Measurements from ENCODE around the gene NECAB2. TPM values are rescaled to one million over a fixed set of nuclear protein-coding genes. Genes with fewer than 3 reads are reported as not detected.

The NECAB2 gene
- total RNA-seq, 2 experiments from 2014 or later, result not detected

- no peaks in the 10 kb centered on the region for H3K4me1 ChIP-seq (ENCODE audit: insufficient read depth, low read length)
- ChIA-PET POLR2A (no interaction called here), CTCF (no interaction called here)
- Mint-ChIP-seq H3K27me3 (no peaks in the 10 kb centered on the region), H3K4me1 (ENCODE audit: low read depth) (no peaks in the 10 kb centered on the region), H3K36me3 (ENCODE audit: low read depth) (peaks cover 3% of the 10 kb centered on the region), H3K27ac (no peak overlapping the region), H3K4me3 (no peak overlapping the region), H3K9me3 (no peaks in the 10 kb centered on the region)
- intact Hi-C loops (cut with DNase I, micrococcal nuclease), result no loop called here
- H3K9me3 ChIP-seq (ENCODE audit: control insufficient read depth in 1 of 2, insufficient read depth in 1 of 2, low read length in 2 of 2), result no peaks in the 10 kb centered on the region
- no peak overlapping the region for H3K27ac ChIP-seq (ENCODE audit: low read depth in 1 of 2, low read length in 2 of 2)
- no peaks in the 10 kb centered on the region for H3K27me3 ChIP-seq (ENCODE audit: control insufficient read depth in 1 of 2, insufficient read depth in 2 of 2, low read length in 2 of 2)
- H3K36me3 ChIP-seq (ENCODE audit: insufficient read depth, low read length), result no peaks in the 10 kb centered on the region
- TF ChIP-seq CTCF (IDR thresholded peaks at IDR 0.05), result no peak
- DNase-seq (no peak), ATAC-seq (ENCODE audit: poor library complexity) (no peak)
- no peak overlapping the region for H3K4me3 ChIP-seq (ENCODE audit: low read length)
Measured at GRCh38 chr16:83932955-83933673, 34.9 kb upstream of the NECAB2 start.

DNA sequence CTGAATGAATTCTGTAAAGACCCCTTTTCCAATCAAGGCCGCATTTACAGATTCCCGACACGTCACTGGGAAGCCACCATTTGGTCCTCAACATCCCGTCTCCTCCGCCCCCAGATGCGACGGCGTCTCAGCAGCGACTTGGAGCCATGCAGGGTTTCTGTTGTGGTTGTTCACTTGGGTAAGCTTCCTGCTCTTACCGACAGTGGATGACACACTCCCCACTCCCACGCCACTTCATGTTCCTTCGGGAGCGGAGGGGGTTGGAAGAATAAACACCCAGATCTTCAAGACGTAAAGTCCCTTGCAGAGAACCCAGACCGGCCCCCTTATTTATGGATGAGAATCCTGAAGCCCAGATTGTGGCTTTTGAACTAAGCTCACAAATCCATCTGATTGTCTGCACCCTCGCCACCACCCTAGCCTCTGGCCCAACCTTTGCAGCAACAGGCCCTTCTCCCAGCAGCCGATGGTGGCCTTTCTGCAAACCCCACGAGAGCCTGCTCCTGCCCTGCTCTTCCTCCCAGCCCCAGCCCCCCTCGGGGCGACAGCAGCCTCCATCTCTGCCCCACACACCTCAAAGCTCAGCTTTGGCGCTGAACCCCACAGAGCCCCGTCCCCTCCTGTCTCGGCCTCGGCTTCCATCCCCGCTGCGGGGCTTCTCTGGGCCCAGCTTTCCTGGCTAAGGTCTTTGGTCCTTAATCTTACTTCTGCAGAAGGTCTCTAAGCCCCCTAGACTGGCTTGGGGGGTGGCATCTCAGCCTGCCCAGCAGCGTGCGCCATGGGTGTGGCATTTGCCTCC is 34.0 kb upstream of the NECAB2 start:
- H3K27ac ChIP-seq (ENCODE audit: low read depth in 1 of 2, low read length in 2 of 2), result no peak overlapping the region
- no peak overlapping the region for H3K27ac Mint-ChIP-seq
- ATAC-seq (ENCODE audit: poor library complexity), result no peak
- H3K36me3 ChIP-seq (ENCODE audit: insufficient read depth, low read length), result no peaks in the 10 kb centered on the region
- DNase-seq, result no peak
- POLR2A ChIA-PET, result no interaction called here
- H3K4me3 ChIP-seq (ENCODE audit: low read length), result no peak overlapping the region
- H3K9me3 ChIP-seq (ENCODE audit: control insufficient read depth in 1 of 2, insufficient read depth in 1 of 2, low read length in 2 of 2), result no peaks in the 10 kb centered on the region
- peaks cover under 1% of the 10 kb centered on the region for H3K4me1 Mint-ChIP-seq (ENCODE audit: low read depth)
- intact Hi-C loops (cut with DNase I, micrococcal nuclease), result no loop called here
- no peaks in the 10 kb centered on the region for H3K4me1 ChIP-seq (ENCODE audit: insufficient read depth, low read length)
- TF ChIP-seq CTCF (IDR thresholded peaks at IDR 0.05), result no peak
- CTCF ChIA-PET, result no interaction called here
- H3K36me3 Mint-ChIP-seq (ENCODE audit: low read depth), result peaks cover 3% of the 10 kb centered on the region
- no peaks in the 10 kb centered on the region for H3K27me3 Mint-ChIP-seq
- H3K27me3 ChIP-seq (ENCODE audit: control insufficient read depth in 1 of 2, insufficient read depth in 2 of 2, low read length in 2 of 2), result no peaks in the 10 kb centered on the region
- no peaks in the 10 kb centered on the region for H3K9me3 Mint-ChIP-seq
- no peak overlapping the region for H3K4me3 Mint-ChIP-seq

DNA sequence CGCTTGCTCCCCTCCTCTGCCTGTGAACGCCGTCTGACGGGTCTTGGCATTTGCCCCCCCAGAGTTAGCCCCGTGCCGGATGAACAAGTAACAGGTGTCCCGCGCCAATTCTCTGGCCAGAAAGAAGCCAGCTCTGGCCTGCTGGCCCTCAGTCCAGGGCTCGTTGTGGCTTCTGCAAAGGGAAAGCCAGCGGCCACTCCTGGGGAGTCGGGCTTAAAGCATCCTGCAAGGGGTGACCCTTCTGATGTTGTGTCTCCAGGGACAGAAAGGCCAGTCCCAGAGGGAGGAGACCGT is 33.4 kb upstream of the NECAB2 start:
- no peak overlapping the region for H3K4me3 Mint-ChIP-seq
- H3K9me3 Mint-ChIP-seq, result no peaks in the 10 kb centered on the region
- Histone ChIP-seq H3K4me3 (ENCODE audit: low read length) (no peak overlapping the region), H3K4me1 (ENCODE audit: insufficient read depth, low read length) (no peaks in the 10 kb centered on the region), H3K9me3 (ENCODE audit: control insufficient read depth in 1 of 2, insufficient read depth in 1 of 2, low read length in 2 of 2) (no peaks in the 10 kb centered on the region), H3K36me3 (ENCODE audit: insufficient read depth, low read length) (no peaks in the 10 kb centered on the region), H3K27ac (ENCODE audit: low read depth in 1 of 2, low read length in 2 of 2) (no peak overlapping the region), H3K27me3 (ENCODE audit: control insufficient read depth in 1 of 2, insufficient read depth in 2 of 2, low read length in 2 of 2) (no peaks in the 10 kb centered on the region)
- DNase-seq (no peak), ATAC-seq (ENCODE audit: poor library complexity) (no peak)
- no peak for TF ChIP-seq CTCF (IDR thresholded peaks at IDR 0.05)
- H3K4me1 Mint-ChIP-seq (ENCODE audit: low read depth), result peaks cover 4% of the 10 kb centered on the region
- ChIA-PET CTCF (no interaction called here), POLR2A (no interaction called here)
- H3K36me3 Mint-ChIP-seq (ENCODE audit: low read depth), result peaks cover 3% of the 10 kb centered on the region
- no peak overlapping the region for H3K27ac Mint-ChIP-seq
- no peaks in the 10 kb centered on the region for H3K27me3 Mint-ChIP-seq
- intact Hi-C loops (cut with DNase I, micrococcal nuclease), result no loop called here
